ENCODE data around the gene CCDC91.

- TF ChIP-seq POLR2AphosphoS5 (IDR thresholded peaks at IDR 0.05; ENCODE audit: low read depth, low read length) (no peak), SIN3A (IDR thresholded peaks at IDR 0.05; ENCODE audit: borderline replicate concordance, insufficient read depth, low read length) (no peak), REST (IDR thresholded peaks at IDR 0.05; ENCODE audit: insufficient read depth in 1 of 2, low read depth in 2 of 2, low read length in 2 of 2) (no peak), TAF1 (IDR thresholded peaks at IDR 0.05; ENCODE audit: borderline replicate concordance, insufficient read depth, low read length) (no peak), FOXP2 (optimal IDR thresholded peaks at IDR 0.05; ENCODE audit: borderline replicate concordance, extremely low read depth, extremely low read length, insufficient read depth) (no peak)
Measured at GRCh38 chr12:28360253-28360652, 170.0 kb downstream of the CCDC91 start.

Measured in PFSK-1 (cell line).